ENCODE measurements around the gene DDT.

GRCh38 chr22:24006207-24006913 is 32.1 kb upstream of the DDT start:
- no peak for TF ChIP-seq CTCF (IDR thresholded peaks at IDR 0.05 in 8 of 11, conservative IDR thresholded peaks at IDR 0.05 in 3 of 11)
- no peak for TF ChIP-seq POLR2A (IDR thresholded peaks at IDR 0.05)

All from spleen (tissue), 7 donors.